Stimulated activated memory B cell treated with anti-CD40 and anti-IgM and Interleukin-4, amounts not matched to agents 10 μg/mL and 1 μg/mL and 100 μg/mL, for 72 hours (primary cell): ENCODE data around the gene CA5A.

Source experiments
- ATAC-seq: fragments of 150-1000 bp; cut with Tn5 transposase; 2 replicates; pipeline ENCODE4 v1.10.0; 2021
- H3K27ac Mint-ChIP-seq: one replicate; pipeline ENCODE4 v1.8.0; 2022; ENCODE audit warnings: mild to moderate bottlenecking, mixed read lengths
- H3K27me3 Mint-ChIP-seq: one replicate; pipeline ENCODE4 v1.8.0; 2022; ENCODE audit warnings: mixed read lengths
- H3K36me3 Mint-ChIP-seq: one replicate; pipeline ENCODE4 v1.8.0; 2022; ENCODE audit warnings: mixed read lengths
- H3K4me1 Mint-ChIP-seq: one replicate; pipeline ENCODE4 v1.8.0; 2022; ENCODE audit warnings: mixed read lengths
- H3K4me3 Mint-ChIP-seq: one replicate; pipeline ENCODE4 v1.8.0; 2022; ENCODE audit warnings: mild to moderate bottlenecking, moderate library complexity, mixed read lengths
- H3K9me3 Mint-ChIP-seq: one replicate; pipeline ENCODE4 v1.8.0; 2022; ENCODE audit warnings: mixed read lengths

CA5A gene

GRCh38 chr16:87955302-87956097 lies 19.2 kb upstream of the CA5A start:
- ATAC-seq: no peak
- peaks cover 28% of the 10 kb centered on the region for H3K36me3 Mint-ChIP-seq
- H3K4me1 Mint-ChIP-seq: peaks cover 84% of the 10 kb centered on the region

DNA sequence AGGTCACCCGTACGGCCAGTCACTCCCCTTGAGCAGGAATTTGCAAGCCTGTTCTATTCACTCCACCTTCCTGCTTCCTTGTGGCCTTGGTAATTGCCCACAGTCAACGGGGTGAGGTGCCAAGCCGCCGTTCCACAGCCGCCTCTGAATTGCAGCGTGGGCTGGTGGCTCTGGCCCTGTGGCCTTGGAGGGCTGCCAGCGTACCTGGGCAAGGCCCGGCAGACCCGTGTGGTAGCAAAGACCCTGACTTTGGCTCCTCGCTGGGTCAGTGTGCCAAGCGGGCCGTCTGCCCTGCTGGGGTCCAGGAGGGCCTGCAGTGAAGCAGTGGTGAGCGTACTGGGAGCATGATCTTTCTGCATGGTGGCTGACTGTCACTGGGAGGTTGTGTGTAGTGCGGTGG lies 18.5 kb upstream of the CA5A start:
- no peaks in the 10 kb centered on the region for H3K9me3 Mint-ChIP-seq
- peak overlapping the region; percentile 97 for H3K27ac Mint-ChIP-seq
- H3K4me1 Mint-ChIP-seq: peaks cover 77% of the 10 kb centered on the region
- no peak overlapping the region for H3K4me3 Mint-ChIP-seq
- H3K27me3 Mint-ChIP-seq: no peaks in the 10 kb centered on the region
- no peak for ATAC-seq
- H3K36me3 Mint-ChIP-seq: peaks cover 26% of the 10 kb centered on the region

More at GRCh38 chr16:87955302-87956097, 19.2 kb upstream of the CA5A start:
- H3K27ac Mint-ChIP-seq: peak overlapping the region; percentile 98
- no peaks in the 10 kb centered on the region for H3K9me3 Mint-ChIP-seq
- H3K4me3 Mint-ChIP-seq: peak overlapping the region; percentile 7
- H3K27me3 Mint-ChIP-seq: no peaks in the 10 kb centered on the region

- Mint-ChIP-seq H3K4me1 (peaks cover 73% of the 10 kb centered on the region), H3K4me3 (no peak overlapping the region), H3K9me3 (no peaks in the 10 kb centered on the region), H3K36me3 (peaks cover 22% of the 10 kb centered on the region), H3K27ac (peak overlapping the region; percentile 97), H3K27me3 (no peaks in the 10 kb centered on the region)
- no peak for ATAC-seq
These were observed 18.0 kb upstream of the CA5A start for GRCh38 chr16:87954361-87954760.

DNA sequence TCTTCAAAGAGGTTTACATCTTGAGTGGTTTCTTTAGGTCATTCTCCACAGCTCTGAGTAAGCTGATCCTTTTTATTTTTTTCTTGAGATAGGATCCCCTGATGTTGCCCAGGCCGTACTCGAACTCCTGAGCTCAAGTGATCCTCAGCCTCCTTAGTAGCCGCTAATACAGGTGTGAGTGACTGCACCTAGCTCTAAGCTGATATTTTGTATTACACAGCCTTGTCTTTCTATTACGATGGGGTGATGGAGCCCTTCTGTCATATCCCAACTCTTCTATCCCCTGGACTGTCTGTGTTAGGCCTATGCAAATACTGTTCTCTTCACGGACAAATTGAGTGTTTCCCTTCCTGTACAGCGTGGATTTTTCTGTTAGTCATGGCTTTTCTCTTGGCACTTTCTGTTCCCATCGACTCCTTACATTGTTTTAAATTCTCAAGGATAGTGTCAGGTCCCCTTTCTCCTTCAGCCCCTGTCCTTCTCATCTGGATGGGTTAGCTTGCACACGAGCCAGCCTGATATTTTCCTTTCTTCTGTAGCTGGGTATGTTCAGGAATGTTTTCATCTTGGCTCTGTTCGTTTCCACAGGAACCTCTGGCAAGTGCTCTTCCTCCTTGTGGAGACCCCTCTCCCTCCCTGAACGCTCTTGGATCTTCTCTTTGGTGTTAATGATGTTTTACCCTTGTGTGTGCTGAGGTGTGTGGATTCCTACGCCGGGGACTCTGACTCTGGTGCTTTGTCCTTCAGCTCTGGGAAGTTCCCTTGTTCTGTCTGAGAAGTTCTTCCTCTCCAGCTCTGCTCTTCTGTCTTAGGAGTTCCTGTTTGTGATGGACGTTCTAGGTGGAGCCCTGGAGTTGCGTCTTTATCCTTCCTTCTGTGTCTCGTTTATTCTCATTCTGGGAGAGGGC lies 17.2 kb upstream of the CA5A start:
- H3K27me3 Mint-ChIP-seq: no peaks in the 10 kb centered on the region
- peaks cover 19% of the 10 kb centered on the region for H3K36me3 Mint-ChIP-seq
- peak overlapping the region; percentile 97 for H3K27ac Mint-ChIP-seq
- no peak for ATAC-seq
- peaks cover 73% of the 10 kb centered on the region for H3K4me1 Mint-ChIP-seq
- H3K4me3 Mint-ChIP-seq: peak overlapping the region; percentile 46
- no peaks in the 10 kb centered on the region for H3K9me3 Mint-ChIP-seq

DNA sequence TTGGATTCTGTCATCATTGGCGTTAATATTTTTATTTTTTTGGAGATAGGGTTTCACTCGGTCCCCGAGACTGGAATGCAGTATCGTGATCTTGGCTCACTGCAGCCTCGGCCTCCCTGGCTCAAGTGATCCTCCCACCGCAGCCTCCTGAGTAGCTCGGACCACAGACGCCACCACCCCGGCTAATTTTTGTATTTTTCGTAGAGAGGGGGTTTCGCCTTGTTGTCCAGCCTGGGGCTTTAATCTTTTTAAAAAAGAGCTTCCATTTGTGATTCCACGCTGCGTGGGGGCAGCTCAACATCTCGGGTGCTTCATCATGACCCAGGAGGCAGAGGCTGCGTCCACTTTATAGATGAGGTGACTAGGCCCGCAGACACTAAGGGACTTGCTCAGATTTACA lies 16.4 kb upstream of the CA5A start:
- H3K4me3 Mint-ChIP-seq: peak overlapping the region; percentile 83
- peak overlapping the region; percentile 97 for H3K27ac Mint-ChIP-seq
- no peak for ATAC-seq
- H3K9me3 Mint-ChIP-seq: no peaks in the 10 kb centered on the region
- peaks cover 74% of the 10 kb centered on the region for H3K4me1 Mint-ChIP-seq
- H3K27me3 Mint-ChIP-seq: no peaks in the 10 kb centered on the region
- peaks cover 19% of the 10 kb centered on the region for H3K36me3 Mint-ChIP-seq

DNA sequence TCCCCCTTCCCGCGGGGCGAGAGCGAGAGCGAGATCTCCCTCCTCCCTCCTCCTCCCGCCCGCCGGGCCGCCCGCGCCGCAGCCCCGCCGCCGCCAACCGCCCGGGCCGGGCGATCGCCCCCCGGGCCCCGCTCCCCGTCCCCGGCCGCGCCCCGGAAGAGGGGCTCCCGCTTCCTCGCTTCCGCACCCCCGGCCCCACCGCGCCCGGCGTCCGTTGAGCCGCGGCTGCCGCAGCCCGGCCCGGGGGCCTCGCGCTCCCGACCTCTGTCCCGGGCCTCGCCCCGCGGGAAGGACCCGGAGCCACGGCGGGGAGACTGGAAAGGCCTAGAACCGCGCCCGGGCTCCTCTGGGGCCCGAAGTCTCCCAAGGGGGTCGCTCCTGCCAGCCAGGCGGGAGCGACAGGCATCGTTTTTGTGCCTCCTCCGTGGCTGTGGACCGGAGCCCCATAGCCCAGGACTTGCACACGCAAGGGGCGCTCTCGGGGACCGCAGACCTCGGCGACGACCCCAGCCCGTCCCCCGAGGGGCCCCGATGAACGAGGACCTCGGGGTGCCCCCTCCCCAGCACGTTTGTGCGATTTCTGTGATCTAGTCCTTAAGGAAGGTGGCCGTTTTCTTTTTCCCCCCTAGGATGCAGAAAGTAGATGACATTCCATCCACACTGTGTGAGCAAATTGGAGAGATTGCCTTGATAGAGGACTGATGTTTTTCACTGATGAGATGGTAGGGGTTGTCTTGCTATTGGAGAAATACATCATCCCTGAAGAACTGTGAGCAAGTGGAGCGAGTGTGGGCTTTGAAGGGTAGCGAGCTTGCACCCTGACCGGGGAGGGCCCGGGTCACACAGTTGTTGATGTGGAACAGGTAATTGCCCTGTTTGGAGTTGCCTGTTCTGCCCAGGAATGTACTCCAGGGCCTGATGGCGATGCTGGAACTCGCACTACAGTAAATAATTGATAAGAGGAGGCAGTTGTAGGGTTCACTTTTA lies 15.5 kb upstream of the CA5A start:
- H3K36me3 Mint-ChIP-seq: peaks cover 14% of the 10 kb centered on the region
- peaks cover 68% of the 10 kb centered on the region for H3K4me1 Mint-ChIP-seq

GRCh38 chr16:87950765-87951551 lies 14.6 kb upstream of the CA5A start, which contains the start of gene BANP:
BANP (plus strand) TSS chr16:87951434; CDS start chr16:87975116, 23,682 bp downstream.
- H3K4me1 Mint-ChIP-seq: peaks cover 62% of the 10 kb centered on the region
- peak; percentile 98 for ATAC-seq
- H3K27ac Mint-ChIP-seq: peak within 1 kb of the TSS; percentile 97
- H3K9me3 Mint-ChIP-seq: no peaks in the 10 kb centered on the region
- peak within 1 kb of the TSS; percentile 98 for H3K4me3 Mint-ChIP-seq
- H3K36me3 Mint-ChIP-seq: peaks cover 13% of the 10 kb centered on the region
- no peaks in the 10 kb centered on the region for H3K27me3 Mint-ChIP-seq

More for the DNA sequence above, 15.5 kb upstream of the CA5A start:
- ATAC-seq: no peak
- H3K27ac Mint-ChIP-seq: peak overlapping the region; percentile 97
- no peaks in the 10 kb centered on the region for H3K9me3 Mint-ChIP-seq
- H3K27me3 Mint-ChIP-seq: no peaks in the 10 kb centered on the region
- peak overlapping the region; percentile 98 for H3K4me3 Mint-ChIP-seq

DNA sequence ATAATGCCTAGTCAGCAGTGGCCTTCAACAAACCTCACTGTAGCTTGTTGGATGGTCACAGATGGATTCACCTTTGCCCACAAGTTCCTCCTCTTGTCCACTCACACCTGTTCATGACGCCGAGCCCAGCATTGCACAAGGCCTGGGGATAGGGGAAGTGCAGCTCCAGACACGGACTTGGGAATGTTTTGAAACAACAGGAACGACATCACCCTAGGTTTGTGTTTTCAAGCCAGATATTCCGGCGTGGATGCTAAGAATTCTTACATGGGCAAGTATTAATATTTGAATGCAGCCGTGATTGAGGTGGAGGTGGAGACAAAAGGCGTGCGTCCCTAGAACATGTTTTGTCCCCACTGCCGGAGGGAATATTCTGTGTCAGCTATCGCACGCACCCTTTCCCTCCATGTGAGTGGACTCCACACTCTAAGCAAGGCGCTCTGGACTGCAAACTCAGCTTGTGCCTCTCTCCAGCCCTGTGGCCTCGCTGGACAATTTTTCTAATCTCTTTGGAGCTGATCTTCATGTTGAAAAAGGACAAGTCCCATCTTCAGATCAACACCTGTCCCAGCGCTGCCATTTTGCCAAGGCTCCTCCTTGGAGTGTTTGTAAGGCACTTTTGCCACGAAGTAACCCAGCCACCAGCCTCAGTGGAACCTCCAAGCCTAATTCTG lies 12.9 kb upstream of the CA5A start:
- no peak for ATAC-seq
- Mint-ChIP-seq H3K4me1 (peaks cover 52% of the 10 kb centered on the region), H3K4me3 (peak overlapping the region; percentile 6), H3K9me3 (no peaks in the 10 kb centered on the region), H3K27ac (no peak overlapping the region), H3K27me3 (no peaks in the 10 kb centered on the region), H3K36me3 (peaks cover 13% of the 10 kb centered on the region)

DNA sequence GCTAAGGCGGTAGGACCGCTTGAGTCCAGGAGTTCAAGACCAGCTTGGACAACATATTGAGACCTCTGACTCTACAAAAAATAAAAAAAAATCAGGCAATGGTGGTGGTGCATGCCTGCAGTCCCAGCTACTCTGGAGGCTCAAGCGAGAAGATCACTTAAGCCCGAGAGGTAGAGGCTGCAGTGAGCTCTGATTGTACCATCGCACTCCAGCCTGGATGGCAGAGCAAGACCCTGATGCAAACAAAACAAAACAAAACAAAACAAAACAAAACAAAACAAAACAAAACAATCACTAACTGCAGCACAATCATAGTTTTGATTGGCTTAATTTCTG lies 12.4 kb upstream of the CA5A start:
- ATAC-seq: no peak
- H3K36me3 Mint-ChIP-seq: peaks cover 8% of the 10 kb centered on the region
- peak overlapping the region; percentile 75 for H3K27ac Mint-ChIP-seq
- peaks cover 47% of the 10 kb centered on the region for H3K4me1 Mint-ChIP-seq
- no peaks in the 10 kb centered on the region for H3K9me3 Mint-ChIP-seq
- H3K27me3 Mint-ChIP-seq: no peaks in the 10 kb centered on the region
- H3K4me3 Mint-ChIP-seq: no peak overlapping the region

GRCh38 chr16:87948119-87948545 lies 11.8 kb upstream of the CA5A start:
- Mint-ChIP-seq H3K36me3 (peaks cover 5% of the 10 kb centered on the region), H3K27ac (peak overlapping the region; percentile 75), H3K9me3 (no peaks in the 10 kb centered on the region), H3K27me3 (no peaks in the 10 kb centered on the region), H3K4me3 (no peak overlapping the region), H3K4me1 (peaks cover 41% of the 10 kb centered on the region)
- no peak for ATAC-seq

DNA sequence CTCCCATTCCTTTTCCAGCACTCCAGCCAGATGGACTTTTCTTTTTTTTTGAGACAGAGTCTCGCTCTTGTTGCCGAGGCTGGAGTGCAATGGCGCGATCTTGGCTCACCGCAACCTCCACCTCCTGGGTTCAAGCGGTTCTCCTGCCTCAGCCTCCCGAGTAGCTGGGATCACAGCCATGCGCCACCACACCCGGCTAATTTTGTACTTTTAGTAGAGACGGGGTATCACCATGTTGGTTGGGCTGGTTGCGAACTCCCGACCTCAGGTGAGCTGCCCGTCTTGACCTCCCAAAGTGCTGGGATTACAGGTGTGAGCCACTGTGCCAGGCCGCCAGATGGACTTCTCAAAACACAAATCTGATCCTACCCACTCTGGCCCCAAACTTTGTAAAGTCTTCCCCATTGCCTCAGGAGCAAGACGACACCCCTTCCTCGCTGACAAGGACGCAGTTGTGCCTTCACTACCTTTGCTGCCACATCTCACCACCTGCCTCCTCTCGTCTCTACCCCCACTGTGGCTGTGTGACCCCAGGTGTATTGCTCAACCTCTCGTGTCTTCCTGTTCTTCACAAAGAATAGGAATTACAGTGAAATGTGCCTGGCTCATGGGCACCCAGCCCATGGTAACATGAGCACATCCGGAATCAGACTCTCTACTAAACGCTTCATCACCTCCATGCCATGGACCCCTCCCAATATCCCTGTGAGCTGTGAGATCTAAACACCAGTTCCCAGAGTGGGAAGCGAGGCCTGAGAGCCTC lies 11.2 kb upstream of the CA5A start:
- Mint-ChIP-seq H3K36me3 (peaks cover 5% of the 10 kb centered on the region), H3K4me1 (peaks cover 38% of the 10 kb centered on the region), H3K4me3 (no peak overlapping the region), H3K9me3 (no peaks in the 10 kb centered on the region), H3K27ac (peak overlapping the region; percentile 75), H3K27me3 (no peaks in the 10 kb centered on the region)
- ATAC-seq: no peak

GRCh38 chr16:87946596-87947347 lies 10.4 kb upstream of the CA5A start:
- Mint-ChIP-seq H3K4me3 (no peak overlapping the region), H3K27me3 (no peaks in the 10 kb centered on the region), H3K9me3 (no peaks in the 10 kb centered on the region), H3K4me1 (peaks cover 30% of the 10 kb centered on the region), H3K36me3 (no peaks in the 10 kb centered on the region), H3K27ac (peak overlapping the region; percentile 75)
- no peak for ATAC-seq
